Smooth muscle cell of the brain vasculature (primary cell): ENCODE measurements around the gene COPS9.

ENCODE experiments used
- DNase-seq: peaks from one replicate; pipeline ENCODE4 v3.0.0-alpha.2; 2012; ENCODE audit warnings: low read depth, low spot score

The COPS9 gene

DNA sequence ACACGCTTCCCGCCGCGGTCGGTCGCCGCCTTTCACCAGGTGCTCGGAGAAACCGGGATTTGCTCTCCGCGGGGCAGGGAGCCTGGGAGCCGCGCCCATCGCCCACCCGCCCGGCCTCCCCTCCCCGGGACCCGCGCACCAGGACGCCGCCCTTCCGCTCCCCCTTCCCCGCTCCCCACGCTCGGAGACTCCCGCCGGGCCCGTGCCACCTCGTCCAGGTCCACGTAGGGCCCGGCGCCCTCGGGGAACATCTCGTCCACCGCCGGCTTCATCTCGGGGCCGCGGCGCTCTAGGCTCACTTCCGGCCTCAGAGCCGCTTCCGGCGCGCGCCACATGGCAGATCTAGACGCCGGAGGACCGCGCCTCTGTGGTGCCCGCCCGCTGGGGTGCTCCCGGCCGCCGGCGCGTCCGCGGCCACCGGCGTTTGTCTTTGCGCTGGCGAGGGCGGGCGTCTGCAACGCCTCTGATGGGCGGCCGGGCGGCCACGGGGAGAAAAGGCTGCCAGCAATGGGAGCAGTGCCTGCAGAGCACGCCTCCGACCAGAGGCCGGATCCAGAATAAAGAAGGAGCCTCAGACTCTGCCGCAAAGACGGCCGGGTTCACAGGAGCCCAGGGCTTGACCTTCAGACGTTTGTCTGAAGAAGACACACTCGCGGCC is at the start of gene COPS9:
TSS of gene COPS9 (minus strand) at position 293 of the 658 bp plus-strand sequence. CDS start at position 272, 21 bp downstream.
- DNase-seq: peak; percentile 54

DNA sequence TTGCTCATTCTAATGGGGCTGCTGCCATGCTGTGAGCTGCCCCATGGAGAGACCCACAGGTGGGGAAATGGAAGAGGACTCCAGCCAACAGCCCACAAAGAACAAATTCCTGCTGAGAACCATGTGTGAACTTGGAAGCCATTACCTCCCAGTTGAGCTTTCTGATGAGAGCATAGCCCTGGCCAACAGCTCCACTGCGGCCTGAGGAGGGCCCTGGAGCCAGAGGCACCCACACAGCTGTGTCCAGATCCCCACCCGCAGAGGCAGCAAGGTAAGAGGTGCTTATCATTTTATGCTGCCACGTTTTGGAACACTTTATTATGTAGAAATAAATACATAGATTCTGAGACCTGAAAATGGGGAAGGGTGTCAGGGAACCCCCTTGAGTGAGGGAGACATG is 48.6 kb upstream of the COPS9 start:
- DNase-seq: no peak

DNA sequence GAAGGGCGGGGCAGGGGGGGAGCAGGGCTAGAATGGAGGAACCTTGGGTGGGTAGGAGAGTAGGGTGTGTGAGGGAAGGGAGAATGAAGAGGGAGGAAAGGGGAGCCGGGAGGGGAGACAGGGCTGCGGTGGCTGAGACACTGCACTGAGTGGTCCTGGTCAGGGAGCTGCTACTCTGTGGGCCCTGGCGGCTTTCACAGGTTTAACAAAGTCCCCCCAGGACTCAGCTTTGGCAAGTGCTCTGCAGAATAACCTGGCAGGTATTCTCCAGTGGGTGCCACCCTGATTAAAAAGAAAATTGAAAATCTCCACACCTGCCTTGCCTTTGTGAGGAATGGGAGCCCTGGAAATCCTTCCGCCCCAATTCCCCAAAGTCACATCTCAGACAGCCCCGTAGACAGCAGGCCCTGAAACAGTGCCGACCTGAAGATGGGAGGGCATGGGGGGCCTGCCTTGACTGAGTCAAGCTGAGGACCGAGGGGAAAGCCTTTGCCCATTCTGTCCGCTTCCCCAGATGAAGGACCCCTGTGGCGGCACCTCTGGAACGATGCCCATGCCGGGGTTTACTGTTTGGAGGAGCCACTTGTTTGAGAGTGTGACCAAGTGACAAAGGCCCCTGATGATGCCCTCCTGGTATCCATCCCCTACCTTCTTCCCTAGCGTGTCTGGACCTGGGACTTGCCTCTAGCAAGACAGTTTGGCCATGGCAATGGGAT is 47.9 kb upstream of the COPS9 start:
- no peak for DNase-seq

DNA sequence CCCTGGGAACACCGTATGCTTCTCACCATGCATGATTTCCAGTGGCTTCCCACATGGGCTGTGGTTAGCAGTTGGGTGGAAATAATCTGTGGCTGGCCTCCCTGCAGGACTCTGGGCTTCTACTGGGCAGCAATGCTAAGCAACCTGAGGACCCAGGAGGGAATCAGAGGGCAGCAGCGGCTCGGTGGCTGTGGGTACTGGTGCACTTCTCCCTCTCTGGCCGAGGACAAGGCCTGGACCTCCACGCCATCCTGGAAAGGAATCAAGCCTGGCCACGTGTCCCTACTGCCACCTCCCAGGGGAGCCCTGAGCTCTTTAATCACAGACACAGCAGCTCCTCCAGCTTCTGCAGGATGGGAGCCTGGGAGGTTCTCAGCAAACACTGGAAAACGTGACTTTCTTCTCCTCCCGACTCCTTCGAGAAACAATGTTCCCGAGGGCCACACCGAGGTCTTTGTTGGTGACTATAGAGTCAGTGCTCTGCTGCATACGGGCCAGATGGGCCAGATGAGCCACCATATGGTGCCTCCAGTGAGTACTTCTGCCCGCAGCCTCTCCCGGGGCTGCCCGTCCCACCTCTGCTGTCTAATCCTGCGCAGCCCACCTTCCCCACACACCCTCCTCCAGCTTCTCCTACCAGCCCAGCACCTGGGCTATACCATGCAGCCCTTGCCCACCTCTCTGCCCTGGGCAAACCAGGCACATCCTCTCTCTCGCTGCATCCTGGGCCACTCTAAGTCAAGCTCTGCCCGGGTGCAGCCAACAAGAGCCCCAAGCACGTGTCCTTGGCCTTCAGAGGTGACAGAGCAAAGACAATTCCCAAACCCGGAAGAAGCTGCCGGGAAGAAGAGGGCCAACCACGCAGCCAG is 47.1 kb upstream of the COPS9 start:
- DNase-seq: no peak

DNA sequence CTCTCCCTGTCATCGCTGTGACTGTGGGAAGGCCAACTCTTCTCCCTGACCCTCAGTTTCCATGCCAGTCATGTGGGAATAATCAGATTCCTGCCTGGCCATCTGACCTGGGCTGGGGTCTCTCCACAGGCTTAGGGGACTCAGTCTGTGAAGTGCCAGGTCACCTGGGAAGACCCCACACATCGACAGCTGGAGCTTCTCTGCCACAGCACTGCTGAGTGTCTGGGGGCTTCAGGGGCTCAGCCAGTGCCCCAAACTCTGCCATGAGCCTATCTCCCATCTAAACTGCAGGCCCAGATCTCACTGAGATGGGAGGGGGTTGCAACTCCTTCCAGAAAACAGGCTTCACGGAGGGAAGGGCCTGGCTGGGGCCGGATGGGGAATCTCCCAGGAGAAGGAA is 46.4 kb upstream of the COPS9 start:
- no peak for DNase-seq

DNA sequence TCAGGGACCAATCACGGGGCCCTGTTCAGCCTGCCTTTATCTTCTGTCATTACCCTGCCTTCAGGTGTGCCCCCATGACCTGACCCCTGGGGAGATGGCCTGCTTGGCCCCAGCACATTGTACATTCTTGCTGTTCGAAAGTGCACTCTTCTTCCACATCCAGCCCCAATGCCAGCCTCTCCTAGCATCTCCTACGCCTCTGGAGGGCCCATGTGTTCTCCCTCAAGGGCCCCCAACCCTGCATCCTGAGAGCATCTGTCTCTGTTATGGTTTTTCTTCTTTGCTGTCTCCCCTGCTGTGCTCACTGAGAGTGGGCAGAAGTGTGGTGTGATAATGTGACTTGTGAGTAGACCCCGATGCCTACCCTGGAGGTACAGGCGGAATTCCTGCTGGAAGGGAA is 45.9 kb upstream of the COPS9 start:
- no peak for DNase-seq

DNA sequence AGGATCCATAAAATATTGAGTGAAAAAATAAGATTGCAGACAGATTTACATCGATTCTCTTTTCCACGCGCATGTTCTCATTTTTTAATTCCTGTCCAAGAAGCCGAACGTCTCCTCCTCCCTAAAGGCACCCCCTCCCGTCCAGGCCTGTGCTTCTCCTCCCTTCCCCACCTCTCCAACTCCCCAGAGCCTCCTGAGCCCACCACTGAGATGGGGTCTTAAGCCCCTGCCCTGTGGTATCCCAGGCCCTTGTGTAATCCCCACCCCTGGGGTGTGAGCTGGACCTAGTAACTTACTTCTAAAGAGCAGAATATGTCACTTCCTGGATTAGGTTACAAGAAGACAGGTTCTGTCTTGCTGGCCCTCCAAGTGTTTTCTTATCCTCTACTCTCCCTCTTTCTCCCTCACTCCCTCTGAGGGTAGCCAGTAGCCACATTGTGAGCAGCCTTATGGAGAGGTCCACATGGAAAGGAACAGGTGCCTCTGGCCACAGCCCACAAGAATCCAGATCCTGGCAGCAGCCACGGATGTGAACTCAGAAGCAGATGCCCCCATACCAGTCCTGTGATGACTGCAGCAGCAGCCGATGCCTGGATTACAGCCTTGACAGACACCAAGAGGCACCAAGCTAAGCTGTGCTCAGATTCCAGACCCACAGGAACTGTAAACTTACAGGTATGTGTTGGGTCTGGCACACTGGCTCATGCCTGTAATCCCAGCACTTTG is 44.0 kb upstream of the COPS9 start:
- no peak for DNase-seq

DNA sequence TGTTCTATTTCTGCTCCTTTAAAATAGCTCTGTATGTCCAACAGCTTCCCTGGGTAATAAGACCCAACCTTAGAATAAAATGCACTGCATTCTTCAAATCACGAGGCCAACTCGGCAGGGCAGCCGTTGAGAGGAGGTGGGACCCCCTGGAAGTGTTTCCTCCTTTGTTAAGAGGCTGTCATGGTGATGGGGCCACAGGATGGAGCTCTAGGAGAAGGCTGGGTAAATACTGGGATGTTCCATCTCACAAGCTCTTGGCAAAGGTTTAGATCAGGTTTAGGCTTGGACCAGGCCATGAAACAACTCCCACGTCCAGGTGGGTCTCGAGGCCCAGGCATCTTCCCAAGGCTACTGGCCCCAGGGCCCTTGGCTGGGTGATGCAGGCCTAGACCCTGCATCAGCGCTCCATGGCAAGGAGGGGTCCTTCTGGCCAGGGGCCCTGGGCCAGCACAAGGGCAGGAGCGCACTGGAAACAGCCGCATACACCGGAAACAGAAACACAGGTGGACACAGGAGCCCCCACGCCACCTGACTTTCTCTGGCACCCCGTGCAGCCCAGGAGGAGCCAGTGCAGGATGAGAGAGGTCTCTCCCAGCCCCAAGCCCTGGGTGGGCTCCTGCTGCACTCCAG is 43.2 kb upstream of the COPS9 start:
- DNase-seq: no peak

DNA sequence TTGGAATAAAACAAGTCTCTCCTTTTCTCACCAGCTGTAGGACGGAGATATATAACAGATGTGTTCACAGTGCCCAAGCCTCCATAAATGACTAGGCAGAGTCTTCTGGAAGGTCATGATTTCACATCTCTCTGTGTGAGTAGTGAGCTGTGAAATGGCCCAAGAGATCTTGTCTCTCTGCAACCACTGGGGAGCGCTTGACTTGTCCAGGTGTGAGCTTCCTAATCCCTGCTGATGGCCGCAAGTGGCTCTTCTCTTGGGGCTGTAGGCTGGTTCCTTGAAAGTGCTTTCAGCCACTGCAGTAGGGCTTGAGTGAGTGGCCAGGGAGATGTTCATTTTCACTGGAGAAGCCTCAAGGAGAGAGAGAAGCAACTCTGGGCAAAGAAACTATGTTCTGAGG is 42.5 kb upstream of the COPS9 start:
- no peak for DNase-seq

DNA sequence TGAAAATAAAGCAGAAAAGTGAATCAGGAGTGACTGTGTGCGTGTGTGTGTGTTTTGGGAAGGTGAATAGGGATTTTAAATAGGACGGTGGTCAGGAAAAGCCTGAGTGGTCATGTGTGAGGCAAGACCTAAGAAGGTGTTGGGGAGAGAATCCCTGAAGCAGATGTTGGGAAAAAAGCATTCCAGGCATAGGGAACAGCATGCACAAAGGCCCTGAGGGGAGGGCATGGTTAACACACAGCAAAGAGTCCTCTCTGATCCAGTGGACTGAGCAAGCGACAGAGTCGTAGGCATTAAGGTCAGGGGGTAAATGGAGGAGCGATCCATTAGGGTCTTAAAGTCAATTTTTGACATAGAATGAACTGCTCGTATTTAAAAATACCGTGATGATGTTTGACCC is 38.4 kb upstream of the COPS9 start:
- DNase-seq: no peak

DNA sequence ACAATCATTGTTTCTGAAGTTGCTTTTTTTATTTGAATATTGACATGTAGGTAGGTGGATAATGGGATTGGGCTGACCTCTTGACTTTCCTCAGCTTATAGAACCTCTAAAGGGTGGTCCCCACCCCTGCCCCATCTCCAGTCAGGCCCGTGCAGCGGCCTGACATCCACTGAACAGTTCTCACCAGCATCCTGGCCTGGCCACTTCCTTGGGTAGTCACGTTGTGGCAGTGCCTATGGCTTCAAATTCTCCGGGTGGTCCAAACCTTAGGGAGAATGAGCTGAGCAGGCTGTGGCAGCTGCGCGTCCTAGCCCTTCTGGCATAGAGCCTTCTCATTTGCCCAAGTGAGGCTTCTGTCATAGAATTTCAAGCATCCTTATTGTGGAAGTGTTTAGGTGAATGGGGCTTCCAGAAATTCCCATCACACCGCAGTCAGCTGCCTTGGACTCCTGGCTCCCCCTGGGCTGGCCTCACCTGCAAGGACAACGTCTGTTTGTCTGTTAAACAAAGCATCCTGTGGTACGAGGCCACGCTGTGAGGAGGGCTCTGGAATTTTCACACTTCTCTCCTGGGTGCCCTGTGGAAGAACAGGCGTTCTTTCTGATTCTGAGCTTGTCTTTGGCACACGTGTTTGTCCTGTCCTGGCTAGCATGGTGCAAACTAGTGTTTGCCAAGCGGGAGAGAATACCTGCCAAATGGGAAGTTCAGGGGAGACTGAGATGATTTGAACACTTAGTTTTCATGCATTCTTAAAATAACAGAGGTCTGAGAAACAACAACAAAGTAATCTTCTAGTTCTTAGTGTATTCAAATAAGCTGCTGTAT is 36.2 kb upstream of the COPS9 start:
- DNase-seq: no peak

DNA sequence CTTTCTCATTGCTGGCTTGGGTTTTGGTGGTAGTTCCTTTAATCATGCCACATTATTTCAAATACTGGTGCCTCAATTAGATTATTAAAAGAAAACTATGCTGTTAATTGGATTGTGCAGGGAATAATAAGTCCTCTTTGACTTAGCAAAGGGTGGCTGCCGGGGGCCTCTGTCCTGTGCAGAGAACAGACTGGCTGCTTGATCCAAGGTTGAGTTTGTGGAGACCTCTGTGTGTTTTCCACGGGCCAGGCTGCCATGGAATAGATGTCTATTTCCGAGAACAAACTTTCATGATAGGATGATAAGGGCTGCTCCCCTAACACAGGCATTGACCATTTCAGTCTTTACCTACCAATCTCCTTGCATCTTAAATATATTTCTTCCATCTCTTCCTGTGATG is 34.8 kb upstream of the COPS9 start:
- DNase-seq: no peak

DNA sequence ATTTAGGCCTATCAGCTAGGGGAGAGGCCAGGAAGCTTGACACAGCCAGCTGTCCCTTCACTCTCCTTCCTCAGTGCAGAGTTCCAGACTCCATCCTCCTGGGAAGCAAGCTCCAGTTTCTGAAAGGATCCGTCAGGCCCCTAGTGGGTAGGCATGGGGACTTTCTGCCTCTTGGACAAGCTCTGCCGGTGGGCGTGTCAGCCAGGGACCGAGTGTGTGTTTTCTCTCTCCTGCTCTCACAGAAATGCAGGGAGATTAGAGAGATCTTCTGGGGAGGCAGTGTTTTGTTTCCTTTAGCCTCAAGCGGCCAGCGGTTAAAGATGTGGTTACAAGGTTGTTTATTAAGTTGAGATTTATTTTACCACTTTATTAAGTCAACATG is 34.2 kb upstream of the COPS9 start:
- no peak for DNase-seq

DNA sequence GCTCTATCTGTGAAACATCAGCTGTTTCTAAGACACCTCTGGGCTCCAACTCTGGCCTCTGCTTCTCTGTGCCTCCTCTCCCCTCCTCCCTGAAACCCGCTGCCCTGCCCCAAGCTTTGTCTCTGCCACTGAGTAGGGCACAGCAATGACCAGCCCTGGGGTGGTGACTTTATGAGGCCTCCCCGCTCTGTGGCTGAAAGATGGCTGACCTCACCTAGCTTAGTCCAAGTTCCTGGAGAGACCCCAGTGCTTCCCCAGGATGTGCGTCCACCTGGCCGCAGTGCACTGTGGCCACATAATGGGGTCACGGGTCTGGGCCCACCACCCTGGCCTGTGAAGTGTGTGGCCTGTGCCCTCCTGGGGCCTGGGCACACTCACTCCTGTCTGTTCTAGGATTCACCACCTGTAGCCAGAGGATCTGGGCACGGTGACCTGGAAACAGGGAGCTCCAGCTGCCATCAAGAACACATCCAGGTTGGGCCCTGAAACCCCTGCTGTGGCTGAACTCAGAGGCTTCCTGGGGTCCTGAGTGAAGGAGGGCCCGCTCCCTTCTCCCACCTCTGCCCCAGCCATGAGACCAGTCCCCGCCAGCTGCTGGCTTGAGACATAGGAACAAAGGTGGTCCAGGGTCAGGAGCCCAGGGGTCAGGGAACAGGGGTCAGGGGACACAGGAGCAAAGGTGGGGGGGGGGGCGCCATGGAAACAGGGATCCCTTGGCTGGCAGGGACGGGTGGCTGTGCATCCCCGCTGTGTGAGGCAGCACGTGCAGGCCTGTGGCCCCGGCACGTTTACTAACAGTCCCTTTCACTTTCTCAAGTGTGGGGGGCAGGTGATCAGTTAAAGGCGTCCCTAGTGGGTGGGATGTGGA is 33.6 kb upstream of the COPS9 start:
- DNase-seq: no peak

DNA sequence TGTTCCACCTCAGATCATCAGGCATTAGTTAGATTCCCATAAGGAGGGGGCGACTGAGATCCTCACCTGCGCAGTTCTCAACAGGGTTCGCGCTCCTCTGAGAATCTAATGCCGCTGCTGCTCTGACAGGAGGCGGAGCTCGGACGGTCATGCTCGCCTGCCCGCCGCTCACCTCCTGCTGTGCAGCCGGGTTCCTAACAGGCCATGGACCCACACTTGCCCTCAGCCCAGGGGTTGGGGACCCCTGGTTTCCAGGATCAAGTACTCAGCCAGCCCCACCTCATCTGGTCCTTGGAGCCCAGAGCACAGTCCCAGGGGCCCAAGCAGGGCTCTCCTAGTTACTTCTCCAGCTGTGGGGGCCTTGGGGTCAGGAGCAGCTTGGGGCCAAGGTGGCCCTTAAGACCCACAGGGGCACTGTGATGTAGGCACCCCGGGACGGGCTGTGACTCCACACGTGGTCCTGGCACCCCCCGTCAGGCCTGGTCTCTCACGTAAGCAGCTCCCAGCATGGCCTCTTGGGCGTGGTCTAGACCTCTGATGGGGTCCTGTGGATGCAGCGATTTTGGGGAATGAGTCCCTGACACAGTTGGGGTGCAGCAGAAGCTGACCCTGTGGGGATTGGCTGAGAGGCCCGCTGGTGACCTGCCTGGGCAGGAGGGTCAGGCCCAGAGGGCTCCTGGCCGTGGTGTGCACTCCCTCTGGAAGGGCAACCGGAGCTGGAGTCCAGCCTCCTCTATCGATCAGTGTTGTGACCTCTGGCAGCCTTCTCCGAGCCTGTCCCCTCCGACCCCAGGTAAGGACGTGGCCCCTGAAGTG is 32.6 kb upstream of the COPS9 start:
- DNase-seq: no peak

DNA sequence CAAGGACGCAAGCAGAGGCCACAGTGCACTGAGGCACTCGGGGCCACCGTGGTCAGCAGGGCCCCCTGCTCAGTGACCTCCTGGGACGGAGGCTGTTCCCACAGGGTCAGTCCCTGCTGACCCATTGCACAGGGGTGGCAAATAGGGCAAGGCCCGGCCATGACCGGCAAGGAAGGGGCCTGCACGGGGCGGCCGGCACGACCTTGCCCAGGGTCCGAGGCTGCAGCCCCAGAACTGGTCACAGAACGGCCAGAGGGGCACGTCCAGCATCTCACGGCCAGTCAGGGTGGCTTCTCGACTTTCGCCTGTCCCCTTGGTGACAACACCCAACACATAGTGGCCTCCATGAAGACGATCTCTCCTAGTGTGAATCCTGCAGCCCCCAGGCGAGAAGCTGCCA is 31.9 kb upstream of the COPS9 start:
- DNase-seq: no peak

DNA sequence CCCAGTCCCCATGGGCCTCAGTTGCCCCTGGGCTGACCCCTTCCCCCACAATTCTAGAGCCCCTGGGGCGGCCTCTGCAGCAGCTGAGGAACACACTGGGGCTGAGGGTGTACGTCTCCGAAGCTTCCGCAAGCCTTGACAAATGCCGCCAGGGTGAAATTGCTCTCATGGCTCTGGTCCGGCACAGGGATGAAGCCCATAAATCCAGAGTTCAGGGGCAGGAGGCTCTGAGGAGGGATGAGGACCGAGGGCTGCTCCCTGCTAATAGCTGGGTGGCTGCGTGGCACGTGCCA is 31.4 kb upstream of the COPS9 start:
- no peak for DNase-seq

DNA sequence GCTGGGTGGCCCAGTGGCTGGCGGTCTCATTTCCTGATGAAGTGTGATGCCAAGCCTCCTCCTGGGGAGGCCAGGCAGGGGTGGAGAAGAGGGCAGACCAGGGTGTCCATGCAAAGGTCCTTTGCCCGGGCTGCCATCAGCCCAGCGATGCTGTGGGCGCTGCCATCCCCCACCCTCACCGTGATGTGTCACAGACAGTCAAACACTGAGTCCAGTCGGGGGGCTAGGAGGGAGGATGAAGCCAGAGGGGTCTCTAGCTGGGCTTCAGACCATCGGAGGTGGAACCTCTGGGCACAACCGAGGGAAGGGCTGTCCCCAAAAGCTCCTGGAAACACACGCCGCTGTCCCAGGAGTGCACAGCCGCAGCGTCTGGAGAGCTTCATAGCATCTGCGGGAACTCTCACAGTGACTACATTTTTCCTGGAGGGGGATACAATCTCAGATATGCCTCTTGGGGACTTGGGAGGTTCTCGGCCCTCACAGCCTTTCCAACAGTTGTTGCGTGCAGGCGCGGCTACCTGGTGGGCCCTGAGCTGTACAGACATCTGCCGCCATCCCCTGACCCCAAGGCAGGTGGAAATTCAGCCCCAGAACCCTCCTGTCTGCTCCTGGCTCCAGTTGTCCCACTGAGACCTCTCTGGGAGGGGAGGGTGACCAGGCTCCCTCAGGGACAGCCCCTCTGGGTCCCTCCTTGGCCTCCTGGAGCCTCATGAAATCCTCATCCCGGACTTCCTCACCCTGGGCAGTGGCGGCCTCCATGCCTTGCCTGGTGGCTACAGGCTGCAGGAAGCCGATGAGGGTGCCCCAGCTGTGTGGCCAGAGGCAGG is 30.9 kb upstream of the COPS9 start:
- DNase-seq: no peak
